ENCODE measurements around the gene PDZD4. TPM values are rescaled to one million over a fixed set of nuclear protein-coding genes. Genes with fewer than 3 reads are reported as not detected.

PDZD4 gene
- total RNA-seq, 4 donors from 2014 or later, result 2.2 to 6.4 (median 4.6) TPM

- no peak for DNase-seq (ENCODE audit: low spot score in 2 of 2)
- WGBS, 2 donors, result 92% methylated on average over 7 of the region's 11 CpGs; no CpG with 5 or more reads in 1 of the 2 donors
- H3K4me3 ChIP-seq (ENCODE audit: low read depth, poor library complexity, severe bottlenecking), result no peak overlapping the region
- intact Hi-C loops (cut with DNase I; ENCODE audit: low total_unique reads), result no loop called here
- TF ChIP-seq POLR2A (IDR thresholded peaks at IDR 0.05), result no peak
- TF ChIP-seq, protein P1, sequence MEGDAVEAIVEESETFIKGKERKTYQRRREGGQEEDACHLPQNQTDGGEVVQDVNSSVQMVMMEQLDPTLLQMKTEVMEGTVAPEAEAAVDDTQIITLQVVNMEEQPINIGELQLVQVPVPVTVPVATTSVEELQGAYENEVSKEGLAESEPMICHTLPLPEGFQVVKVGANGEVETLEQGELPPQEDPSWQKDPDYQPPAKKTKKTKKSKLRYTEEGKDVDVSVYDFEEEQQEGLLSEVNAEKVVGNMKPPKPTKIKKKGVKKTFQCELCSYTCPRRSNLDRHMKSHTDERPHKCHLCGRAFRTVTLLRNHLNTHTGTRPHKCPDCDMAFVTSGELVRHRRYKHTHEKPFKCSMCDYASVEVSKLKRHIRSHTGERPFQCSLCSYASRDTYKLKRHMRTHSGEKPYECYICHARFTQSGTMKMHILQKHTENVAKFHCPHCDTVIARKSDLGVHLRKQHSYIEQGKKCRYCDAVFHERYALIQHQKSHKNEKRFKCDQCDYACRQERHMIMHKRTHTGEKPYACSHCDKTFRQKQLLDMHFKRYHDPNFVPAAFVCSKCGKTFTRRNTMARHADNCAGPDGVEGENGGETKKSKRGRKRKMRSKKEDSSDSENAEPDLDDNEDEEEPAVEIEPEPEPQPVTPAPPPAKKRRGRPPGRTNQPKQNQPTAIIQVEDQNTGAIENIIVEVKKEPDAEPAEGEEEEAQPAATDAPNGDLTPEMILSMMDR (IDR thresholded peaks at IDR 0.05), result no peak
Observed at GRCh38 chrX:153865321-153865580, 34.9 kb upstream of the PDZD4 start.

- peak in 1 of 2 donors; percentile 70 for DNase-seq (ENCODE audit: low spot score in 2 of 2)
- no peak overlapping the region for H3K4me3 ChIP-seq (ENCODE audit: low read depth, poor library complexity, severe bottlenecking)
- 51 to 80% methylated on average over 8 to 30 of the region's 30 CpGs for WGBS, 2 donors
- intact Hi-C loops (cut with DNase I; ENCODE audit: low total_unique reads), result no loop called here
- TF ChIP-seq, protein P1 (IDR thresholded peaks at IDR 0.05), result no peak
- no peak for TF ChIP-seq POLR2A (IDR thresholded peaks at IDR 0.05)
Observed at GRCh38 chrX:153864561-153865320, 34.4 kb upstream of the PDZD4 start.

DNA sequence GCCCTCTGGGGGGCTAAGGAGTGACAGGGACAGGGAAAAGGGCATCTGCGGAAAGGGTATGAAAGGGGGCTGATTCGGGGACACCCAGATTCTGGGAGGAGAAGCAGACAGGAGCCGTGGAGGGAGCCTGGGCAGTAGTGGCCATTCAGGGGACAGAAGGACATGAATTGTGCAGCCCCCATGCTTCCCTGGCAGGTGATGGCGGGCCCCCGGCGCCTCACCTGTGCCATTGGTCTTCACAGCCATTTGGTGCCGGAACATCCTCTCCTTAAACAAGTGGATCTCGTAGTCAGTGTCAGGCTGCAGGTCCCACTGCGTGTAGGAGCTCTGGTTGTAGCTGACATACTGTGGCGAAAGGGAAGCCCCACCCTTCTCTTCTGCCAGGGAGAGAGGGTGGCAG lies 33.8 kb upstream of the PDZD4 start:
- TF ChIP-seq, protein P1 (IDR thresholded peaks at IDR 0.05), result no peak
- no peak for TF ChIP-seq POLR2A (IDR thresholded peaks at IDR 0.05)
- DNase-seq (ENCODE audit: low spot score in 2 of 2), result no peak
- 85% methylated on average over 6 to 10 of the region's 10 CpGs for WGBS, 2 donors
- H3K4me3 ChIP-seq (ENCODE audit: low read depth, poor library complexity, severe bottlenecking), result no peak overlapping the region
- intact Hi-C loops (cut with DNase I; ENCODE audit: low total_unique reads), result no loop called here

DNA sequence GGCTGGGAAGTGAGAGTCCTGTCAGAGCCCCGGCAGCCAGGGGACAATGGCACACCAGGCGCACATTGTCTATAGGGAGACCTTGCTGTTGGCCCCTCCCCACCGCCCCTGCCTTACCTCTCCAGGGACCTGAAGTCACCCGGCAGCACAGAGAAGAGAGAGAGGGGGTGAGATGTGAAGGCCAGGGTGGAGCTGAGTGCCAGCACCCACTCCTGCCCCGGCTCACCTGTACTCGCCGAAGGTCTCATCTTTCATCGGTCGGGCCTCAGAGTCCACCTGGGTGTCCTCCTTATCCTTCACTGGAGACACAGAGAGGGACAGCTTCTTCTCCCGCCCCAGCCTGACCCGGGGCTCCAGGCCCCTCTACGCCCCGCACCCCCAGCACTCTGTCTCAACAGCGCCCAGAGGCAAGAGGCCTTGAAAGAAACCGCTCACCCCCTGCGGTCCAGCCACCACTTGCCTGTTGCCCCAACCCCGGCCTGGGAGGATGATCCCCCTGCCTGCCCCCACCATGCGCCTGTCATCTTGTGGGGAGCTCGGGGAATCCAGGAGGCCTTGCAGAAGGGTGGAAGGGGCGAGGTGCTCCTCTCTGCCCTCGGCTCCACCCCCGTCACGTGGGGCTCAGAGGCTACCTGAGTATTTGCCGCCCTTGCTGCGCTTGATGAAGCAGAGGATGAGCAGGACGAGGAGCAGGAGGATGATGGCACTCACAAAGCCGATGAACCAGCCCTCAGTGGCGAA lies 33.1 kb upstream of the PDZD4 start:
- TF ChIP-seq POLR2A (IDR thresholded peaks at IDR 0.05), result no peak
- TF ChIP-seq, protein P1 (IDR thresholded peaks at IDR 0.05), result no peak
- intact Hi-C loops (cut with DNase I; ENCODE audit: low total_unique reads), result no loop called here
- peak in 1 of 2 donors; percentile 75 for DNase-seq (ENCODE audit: low spot score in 2 of 2)
- no peak overlapping the region for H3K4me3 ChIP-seq (ENCODE audit: low read depth, poor library complexity, severe bottlenecking)
- WGBS, 2 donors, result 51 to 72% methylated on average over 7 to 28 of the region's 28 CpGs

GRCh38 chrX:153862369-153863250 lies 32.3 kb upstream of the PDZD4 start:
- DNase-seq (ENCODE audit: low spot score in 2 of 2), result peak in 1 of 2 donors; percentile 73
- TF ChIP-seq, protein P1 (IDR thresholded peaks at IDR 0.05), result no peak
- no peak for TF ChIP-seq POLR2A (IDR thresholded peaks at IDR 0.05)
- H3K4me3 ChIP-seq (ENCODE audit: low read depth, poor library complexity, severe bottlenecking), result no peak overlapping the region
- 71 to 73% methylated on average over 19 to 22 of the region's 22 CpGs for WGBS, 2 donors
- intact Hi-C loops (cut with DNase I; ENCODE audit: low total_unique reads), result no loop called here

Measured in lower leg skin (tissue), 4 donors.